Measurements from ENCODE around the gene TXNIP.

The TXNIP gene

DNA sequence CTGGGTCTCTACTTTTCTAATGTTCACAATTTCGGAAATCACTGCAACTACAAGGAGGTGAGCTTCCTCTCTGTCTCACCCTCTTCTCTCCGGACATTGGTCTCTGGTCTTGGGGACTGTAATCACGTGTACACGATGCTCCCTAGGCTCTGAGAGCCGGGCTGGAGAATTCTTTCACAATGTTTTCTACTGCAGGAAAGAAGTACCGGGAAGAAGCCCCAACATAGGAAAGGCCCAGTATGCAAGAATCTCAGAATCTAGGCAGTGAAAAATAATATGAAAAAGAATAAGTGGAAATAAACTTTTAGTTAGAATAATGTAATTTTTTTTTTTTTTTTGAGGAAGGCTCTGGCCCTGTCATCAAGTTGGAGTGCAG, 38.7 kb upstream of the TXNIP start:
- H2AFZ ChIP-seq (ENCODE audit: insufficient read depth, low read length, poor library complexity): peak overlapping the region; percentile 83
- H2BK12ac ChIP-seq (ENCODE audit: low read length): no peak overlapping the region
- H3K18ac ChIP-seq (ENCODE audit: low read length): no peak overlapping the region
- H3K9me3 ChIP-seq (ENCODE audit: insufficient read depth, low read depth, low read length): no peaks in the 10 kb centered on the region
- no peak overlapping the region for H2BK120ac ChIP-seq (ENCODE audit: insufficient read depth, low read length, poor library complexity)
- H3K4me3 ChIP-seq (ENCODE audit: low read depth, low read length): peak overlapping the region; percentile 49
- H4K91ac ChIP-seq (ENCODE audit: low read depth, low read length): no peak overlapping the region
- no CpG with 5 or more reads among the region's 6 CpGs for WGBS (ENCODE audit: extremely low coverage, insufficient coverage, insufficient read length)
- peak overlapping the region; percentile 57 for H3K4me2 ChIP-seq (ENCODE audit: low read length)
- H3K14ac ChIP-seq (ENCODE audit: low read length): no peak overlapping the region
- H3K79me2 ChIP-seq (ENCODE audit: control insufficient read depth, insufficient read depth, low read length, poor library complexity): peaks cover 6% of the 10 kb centered on the region
- no peak overlapping the region for H3K4ac ChIP-seq (ENCODE audit: low read depth, low read length)
- DNase-seq: no peak
- no peak overlapping the region for H2BK5ac ChIP-seq (ENCODE audit: low read depth, low read length, poor library complexity)
- no peaks in the 10 kb centered on the region for H3K4me1 ChIP-seq (ENCODE audit: control insufficient read depth in 1 of 2, insufficient read depth in 2 of 2, low read length in 2 of 2)
- H4K12ac ChIP-seq (ENCODE audit: low read depth, low read length): peak overlapping the region; percentile 60
- H3K27me3 ChIP-seq (ENCODE audit: insufficient read depth, low read length): no peaks in the 10 kb centered on the region
- no peak overlapping the region for H3K9ac ChIP-seq (ENCODE audit: low read length)
- peak overlapping the region; percentile 44 for H4K8ac ChIP-seq (ENCODE audit: low read depth, low read length)
- H3K36me3 ChIP-seq (ENCODE audit: control insufficient read depth in 1 of 2, insufficient read depth in 2 of 2, low read length in 2 of 2): no peaks in the 10 kb centered on the region
- H3K23ac ChIP-seq (ENCODE audit: low read length): no peak overlapping the region
- H3K27ac ChIP-seq (ENCODE audit: low read depth, low read length): no peak overlapping the region
- H2AK5ac ChIP-seq (ENCODE audit: low read length): no peak overlapping the region
- peaks cover 12% of the 10 kb centered on the region for H3K79me1 ChIP-seq (ENCODE audit: low read length)

DNA sequence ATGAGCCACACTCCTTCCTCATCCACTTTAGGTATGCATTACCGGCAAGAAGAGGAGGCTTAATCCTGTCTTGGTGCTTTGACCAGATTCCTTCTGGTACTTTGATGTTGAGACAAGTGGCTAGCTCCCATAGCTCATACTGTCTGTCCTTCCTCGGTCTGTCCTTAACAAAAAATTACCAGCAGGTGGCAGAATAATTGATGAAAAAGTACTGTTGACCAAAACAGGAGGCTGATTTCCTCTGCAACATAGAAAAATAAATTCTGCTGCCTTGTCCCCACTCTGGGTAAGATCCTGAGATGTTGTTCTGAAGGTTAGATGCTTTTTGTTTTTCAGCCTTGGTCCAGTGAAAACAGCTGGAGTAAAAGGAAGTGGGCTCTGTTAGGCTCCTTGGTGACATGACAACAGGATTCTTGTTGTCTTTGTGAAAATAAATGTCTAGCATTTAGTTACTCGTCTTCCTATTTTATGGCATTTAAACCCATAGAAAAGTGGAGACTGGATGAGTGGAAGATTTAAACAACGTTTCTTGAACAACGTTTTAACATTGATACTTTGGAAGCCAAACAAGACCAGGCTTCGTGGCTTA, 36.3 kb upstream of the TXNIP start:
- H3K18ac ChIP-seq (ENCODE audit: low read length): no peak overlapping the region
- no peaks in the 10 kb centered on the region for H3K36me3 ChIP-seq (ENCODE audit: control insufficient read depth in 1 of 2, insufficient read depth in 2 of 2, low read length in 2 of 2)
- peak; percentile 5 to 77 for DNase-seq
- no peak overlapping the region for H2BK5ac ChIP-seq (ENCODE audit: low read depth, low read length, poor library complexity)
- no peak overlapping the region for H4K91ac ChIP-seq (ENCODE audit: low read depth, low read length)
- H3K14ac ChIP-seq (ENCODE audit: low read length): no peak overlapping the region
- no peak overlapping the region for H3K4me2 ChIP-seq (ENCODE audit: low read length)
- no peak overlapping the region for H3K4me3 ChIP-seq (ENCODE audit: low read depth, low read length)
- H2BK120ac ChIP-seq (ENCODE audit: insufficient read depth, low read length, poor library complexity): no peak overlapping the region
- H3K4ac ChIP-seq (ENCODE audit: low read depth, low read length): no peak overlapping the region
- no peak overlapping the region for H3K27ac ChIP-seq (ENCODE audit: low read depth, low read length)
- H3K27me3 ChIP-seq (ENCODE audit: insufficient read depth, low read length): no peaks in the 10 kb centered on the region
- no peak overlapping the region for H3K23ac ChIP-seq (ENCODE audit: low read length)
- peaks cover 6% of the 10 kb centered on the region for H3K79me1 ChIP-seq (ENCODE audit: low read length)
- no peaks in the 10 kb centered on the region for H3K9me3 ChIP-seq (ENCODE audit: insufficient read depth, low read depth, low read length)
- H3K4me1 ChIP-seq (ENCODE audit: control insufficient read depth in 1 of 2, insufficient read depth in 2 of 2, low read length in 2 of 2): no peaks in the 10 kb centered on the region
- no peak overlapping the region for H4K12ac ChIP-seq (ENCODE audit: low read depth, low read length)
- no CpG with 5 or more reads among the region's 6 CpGs for WGBS (ENCODE audit: extremely low coverage, insufficient coverage, insufficient read length)
- no peak overlapping the region for H2BK12ac ChIP-seq (ENCODE audit: low read length)
- no peak overlapping the region for H2AK5ac ChIP-seq (ENCODE audit: low read length)
- H3K9ac ChIP-seq (ENCODE audit: low read length): no peak overlapping the region
- no peak overlapping the region for H2AFZ ChIP-seq (ENCODE audit: insufficient read depth, low read length, poor library complexity)
- peaks cover 2% of the 10 kb centered on the region for H3K79me2 ChIP-seq (ENCODE audit: control insufficient read depth, insufficient read depth, low read length, poor library complexity)
- no peak overlapping the region for H4K8ac ChIP-seq (ENCODE audit: low read depth, low read length)

DNA sequence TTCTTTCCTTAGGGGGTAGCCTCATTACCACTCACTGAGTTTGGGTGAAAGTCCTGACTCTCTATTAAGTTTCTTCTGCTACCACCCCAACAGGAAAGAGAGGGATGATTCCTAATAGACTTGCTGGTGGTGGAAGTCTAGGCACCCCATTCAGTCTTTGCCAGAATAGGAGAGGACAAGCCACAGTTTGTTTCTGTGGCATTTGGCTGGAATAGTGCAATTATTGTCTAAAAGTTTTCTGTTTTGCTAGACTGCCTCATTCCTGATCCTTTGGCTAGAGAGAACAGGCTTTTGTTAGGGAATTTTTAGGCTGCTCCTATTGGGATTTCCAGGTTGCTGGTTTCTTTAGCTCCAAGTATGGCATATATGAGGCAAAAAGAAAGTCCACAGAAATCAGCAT, 35.1 kb upstream of the TXNIP start:
- no peak overlapping the region for H2BK12ac ChIP-seq (ENCODE audit: low read length)
- no peaks in the 10 kb centered on the region for H3K4me1 ChIP-seq (ENCODE audit: control insufficient read depth in 1 of 2, insufficient read depth in 2 of 2, low read length in 2 of 2)
- H3K9me3 ChIP-seq (ENCODE audit: insufficient read depth, low read depth, low read length): no peaks in the 10 kb centered on the region
- no peak for DNase-seq
- H4K8ac ChIP-seq (ENCODE audit: low read depth, low read length): no peak overlapping the region
- no peak overlapping the region for H4K91ac ChIP-seq (ENCODE audit: low read depth, low read length)
- H3K9ac ChIP-seq (ENCODE audit: low read length): no peak overlapping the region
- H3K4me3 ChIP-seq (ENCODE audit: low read depth, low read length): no peak overlapping the region
- H2AK5ac ChIP-seq (ENCODE audit: low read length): no peak overlapping the region
- no peaks in the 10 kb centered on the region for H3K79me2 ChIP-seq (ENCODE audit: control insufficient read depth, insufficient read depth, low read length, poor library complexity)
- H3K14ac ChIP-seq (ENCODE audit: low read length): no peak overlapping the region
- no peak overlapping the region for H3K27ac ChIP-seq (ENCODE audit: low read depth, low read length)
- H2BK120ac ChIP-seq (ENCODE audit: insufficient read depth, low read length, poor library complexity): no peak overlapping the region
- no peak overlapping the region for H3K18ac ChIP-seq (ENCODE audit: low read length)
- no peak overlapping the region for H2AFZ ChIP-seq (ENCODE audit: insufficient read depth, low read length, poor library complexity)
- no peaks in the 10 kb centered on the region for H3K27me3 ChIP-seq (ENCODE audit: insufficient read depth, low read length)
- H3K4me2 ChIP-seq (ENCODE audit: low read length): no peak overlapping the region
- H4K12ac ChIP-seq (ENCODE audit: low read depth, low read length): no peak overlapping the region
- H3K4ac ChIP-seq (ENCODE audit: low read depth, low read length): no peak overlapping the region
- H2BK5ac ChIP-seq (ENCODE audit: low read depth, low read length, poor library complexity): no peak overlapping the region
- peaks cover 2% of the 10 kb centered on the region for H3K79me1 ChIP-seq (ENCODE audit: low read length)
- H3K23ac ChIP-seq (ENCODE audit: low read length): no peak overlapping the region
- no peaks in the 10 kb centered on the region for H3K36me3 ChIP-seq (ENCODE audit: control insufficient read depth in 1 of 2, insufficient read depth in 2 of 2, low read length in 2 of 2)

DNA sequence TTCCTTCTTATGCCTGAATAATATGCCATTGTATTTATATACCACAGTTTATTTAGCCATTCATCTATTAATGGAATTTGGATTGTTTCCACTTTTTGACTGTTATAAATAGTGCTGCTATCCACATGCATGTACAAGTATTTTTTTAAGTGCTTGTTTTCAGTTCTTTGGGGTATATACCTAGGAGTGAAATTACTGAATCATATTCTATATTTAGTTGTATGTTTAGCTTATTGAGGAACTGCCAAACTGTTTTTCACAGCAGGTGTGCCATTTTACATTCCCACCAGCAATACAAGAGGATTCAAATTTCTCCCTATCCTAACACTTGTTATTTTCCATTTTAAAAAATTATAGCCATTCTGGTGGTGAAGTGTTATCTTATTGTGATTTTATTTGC, 32.7 kb upstream of the TXNIP start:
- H3K79me1 ChIP-seq (ENCODE audit: low read length): no peaks in the 10 kb centered on the region
- H3K4me1 ChIP-seq (ENCODE audit: control insufficient read depth in 1 of 2, insufficient read depth in 2 of 2, low read length in 2 of 2): no peaks in the 10 kb centered on the region
- no peaks in the 10 kb centered on the region for H3K36me3 ChIP-seq (ENCODE audit: control insufficient read depth in 1 of 2, insufficient read depth in 2 of 2, low read length in 2 of 2)
- DNase-seq: no peak
- H2BK5ac ChIP-seq (ENCODE audit: low read depth, low read length, poor library complexity): no peak overlapping the region
- no peak overlapping the region for H2BK12ac ChIP-seq (ENCODE audit: low read length)
- no peak overlapping the region for H3K4me3 ChIP-seq (ENCODE audit: low read depth, low read length)
- no peak overlapping the region for H3K4me2 ChIP-seq (ENCODE audit: low read length)
- H3K18ac ChIP-seq (ENCODE audit: low read length): no peak overlapping the region
- no peak overlapping the region for H2AFZ ChIP-seq (ENCODE audit: insufficient read depth, low read length, poor library complexity)
- H3K27ac ChIP-seq (ENCODE audit: low read depth, low read length): no peak overlapping the region
- no peak overlapping the region for H2AK5ac ChIP-seq (ENCODE audit: low read length)
- no peak overlapping the region for H3K14ac ChIP-seq (ENCODE audit: low read length)
- no peak overlapping the region for H4K8ac ChIP-seq (ENCODE audit: low read depth, low read length)
- H3K23ac ChIP-seq (ENCODE audit: low read length): no peak overlapping the region
- H3K4ac ChIP-seq (ENCODE audit: low read depth, low read length): no peak overlapping the region
- H4K91ac ChIP-seq (ENCODE audit: low read depth, low read length): no peak overlapping the region
- no peak overlapping the region for H4K12ac ChIP-seq (ENCODE audit: low read depth, low read length)
- H3K79me2 ChIP-seq (ENCODE audit: control insufficient read depth, insufficient read depth, low read length, poor library complexity): no peaks in the 10 kb centered on the region
- H3K9ac ChIP-seq (ENCODE audit: low read length): no peak overlapping the region
- H3K27me3 ChIP-seq (ENCODE audit: insufficient read depth, low read length): no peaks in the 10 kb centered on the region
- no peak overlapping the region for H2BK120ac ChIP-seq (ENCODE audit: insufficient read depth, low read length, poor library complexity)
- no peaks in the 10 kb centered on the region for H3K9me3 ChIP-seq (ENCODE audit: insufficient read depth, low read depth, low read length)
